GM19455 (cell line): ENCODE results near the gene ESR2.

Experiments
- ATAC-seq: cut with Tn5 transposase; IDR thresholded peaks from one replicate; pipeline ENCODE4 v1.9.1; 2021; ENCODE audit not compliant: unreplicated experiment

The ESR2 gene

DNA sequence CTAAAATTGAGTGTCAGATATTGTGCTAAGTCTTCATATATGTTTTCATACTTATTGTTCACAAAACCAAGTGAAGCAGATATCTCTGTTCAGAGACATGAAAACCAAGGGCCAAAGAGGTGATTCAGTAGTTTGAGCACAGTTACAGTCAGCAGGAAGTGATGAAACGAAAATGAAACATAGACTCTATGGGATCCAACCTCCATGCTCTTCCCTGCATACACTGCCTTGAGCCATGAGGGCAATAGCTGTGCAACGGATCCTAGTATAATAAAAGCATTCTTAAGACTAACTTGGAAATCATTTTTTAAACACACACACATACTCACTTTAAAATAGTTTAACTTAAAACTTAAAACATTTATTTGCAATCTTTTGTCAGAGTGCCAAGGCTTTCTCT is 27.9 kb downstream of the ESR2 start:
- ATAC-seq = no peak

DNA sequence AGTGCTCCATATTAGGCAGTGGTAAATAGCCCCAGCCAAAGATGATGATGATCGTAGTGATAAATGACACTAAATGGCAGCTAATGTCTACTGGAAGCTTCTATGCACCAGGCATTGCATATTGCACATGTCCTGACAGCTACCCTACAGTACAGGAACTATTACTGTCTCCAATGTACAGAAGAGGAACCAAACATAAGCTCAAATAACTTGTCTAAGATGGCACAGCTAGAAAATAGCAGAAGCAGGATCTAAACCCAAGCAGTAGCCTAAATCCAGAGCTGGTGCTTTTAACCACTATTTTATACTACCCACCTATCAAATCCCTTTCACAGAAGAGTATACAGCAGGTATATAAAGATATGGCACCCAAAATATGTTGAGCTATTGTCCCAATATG is 28.9 kb downstream of the ESR2 start:
- ATAC-seq = no peak

DNA sequence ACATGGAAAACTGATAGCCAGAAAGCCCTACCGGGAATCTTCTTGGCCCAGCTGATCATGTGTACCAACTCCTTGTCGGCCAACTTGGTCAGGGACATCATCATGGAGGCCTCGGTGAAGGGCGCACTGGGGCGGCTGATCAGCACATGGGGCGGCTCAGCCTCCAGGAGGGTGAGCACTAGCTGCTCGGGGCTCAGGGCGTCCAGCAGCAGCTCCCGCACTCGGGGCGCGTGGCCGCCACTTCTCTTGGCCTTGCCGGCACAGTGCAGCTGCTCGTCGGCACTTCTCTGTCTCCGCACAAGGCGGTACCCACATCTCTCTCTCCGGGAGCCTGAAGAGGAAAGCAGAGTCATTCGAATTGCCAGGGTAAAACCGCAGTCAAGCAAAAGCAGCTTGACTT is 33.8 kb downstream of the ESR2 start:
- ATAC-seq = no peak

DNA sequence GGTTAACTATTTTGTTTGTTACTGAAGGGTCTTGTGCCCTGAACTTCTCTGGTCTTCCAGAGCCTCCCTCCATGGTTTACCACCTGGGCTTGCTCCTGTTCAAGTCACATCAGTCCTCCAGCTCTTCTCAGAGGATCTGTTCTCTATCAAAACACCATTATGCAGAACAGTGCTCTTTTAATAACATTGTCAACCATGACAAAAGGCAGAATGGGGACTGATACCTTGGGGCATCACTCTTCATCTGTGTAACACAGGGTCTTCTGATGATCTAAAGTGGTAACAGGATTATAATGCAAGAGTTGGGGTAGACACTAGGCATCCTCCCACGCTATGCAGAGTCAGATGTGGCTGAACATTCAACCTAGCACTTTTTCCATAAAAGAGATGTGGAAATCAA is 38.4 kb downstream of the ESR2 start:
- no peak for ATAC-seq

DNA sequence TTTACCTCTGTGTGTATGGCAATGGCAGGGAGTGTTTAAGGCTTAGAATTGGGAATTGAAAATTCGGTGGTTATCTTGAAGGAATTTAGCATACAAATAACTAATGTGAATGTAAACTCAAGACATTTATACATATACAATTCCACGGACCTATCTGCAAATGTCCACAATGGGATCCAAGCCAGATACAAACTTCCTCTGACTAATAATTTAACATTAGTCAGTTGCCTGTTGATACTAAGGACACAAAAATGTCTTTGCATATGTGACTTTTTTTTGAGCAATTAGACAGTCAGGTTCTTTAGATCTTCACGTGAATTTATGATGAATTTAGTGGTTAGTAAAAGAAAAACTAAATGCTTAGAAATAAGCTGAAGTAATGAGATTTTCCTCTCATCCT is 40.5 kb downstream of the ESR2 start:
- ATAC-seq = no peak

DNA sequence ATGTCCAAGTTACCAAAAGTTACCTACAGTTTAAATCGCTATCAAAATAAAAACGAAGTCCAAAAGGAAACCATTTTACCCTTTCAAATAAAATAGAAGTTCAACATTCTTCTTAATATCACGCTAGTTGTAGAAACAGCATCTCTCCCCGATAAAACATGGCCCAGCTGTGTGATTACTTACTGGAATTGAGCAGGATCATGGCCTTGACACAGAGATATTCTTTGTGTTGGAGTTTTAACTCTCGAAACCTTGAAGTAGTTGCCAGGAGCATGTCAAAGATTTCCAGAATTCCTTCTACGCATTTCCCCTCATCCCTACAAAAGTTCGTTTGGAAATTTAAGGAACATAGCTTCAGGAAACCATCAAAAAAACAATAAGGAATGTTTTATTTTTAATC is 44.8 kb downstream of the ESR2 start:
- ATAC-seq = no peak

DNA sequence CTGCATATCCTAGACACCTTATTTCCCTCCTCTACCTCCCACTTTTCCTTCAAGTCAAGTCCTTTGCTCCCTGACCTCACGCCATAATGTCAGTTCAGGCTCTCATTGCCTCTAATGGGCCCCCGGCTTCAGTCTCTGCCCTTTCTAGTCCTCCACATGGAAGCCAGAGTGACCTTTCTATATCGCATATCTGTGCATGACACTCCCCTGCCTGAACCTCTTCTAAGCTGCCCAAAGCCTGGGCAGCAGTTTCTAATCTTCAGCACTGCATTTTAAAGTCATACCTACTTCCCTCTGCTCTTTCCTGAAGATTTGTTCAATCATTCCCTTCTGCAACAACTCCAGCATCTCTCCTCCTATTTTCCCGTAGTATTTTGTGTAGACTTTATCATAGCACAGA is 45.5 kb downstream of the ESR2 start:
- no peak for ATAC-seq

DNA sequence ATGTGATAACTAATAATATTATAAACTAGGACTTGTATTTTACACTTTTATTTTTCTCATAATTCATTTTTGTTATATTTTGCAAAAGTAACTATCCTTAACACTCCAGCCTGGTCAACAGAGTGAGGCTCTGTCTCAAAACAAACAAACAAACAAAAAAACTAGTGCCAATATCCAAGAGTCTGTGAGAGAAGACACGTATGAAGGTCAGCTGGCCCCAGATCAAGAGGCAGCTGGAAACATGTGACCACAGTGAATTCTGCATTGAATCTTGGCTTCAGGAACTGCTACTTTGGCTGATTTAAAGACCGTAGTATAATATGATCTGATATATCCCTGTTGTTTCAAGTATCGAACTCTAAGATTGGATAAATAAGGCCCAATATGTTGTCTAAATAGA is 47.0 kb downstream of the ESR2 start:
- no peak for ATAC-seq

DNA sequence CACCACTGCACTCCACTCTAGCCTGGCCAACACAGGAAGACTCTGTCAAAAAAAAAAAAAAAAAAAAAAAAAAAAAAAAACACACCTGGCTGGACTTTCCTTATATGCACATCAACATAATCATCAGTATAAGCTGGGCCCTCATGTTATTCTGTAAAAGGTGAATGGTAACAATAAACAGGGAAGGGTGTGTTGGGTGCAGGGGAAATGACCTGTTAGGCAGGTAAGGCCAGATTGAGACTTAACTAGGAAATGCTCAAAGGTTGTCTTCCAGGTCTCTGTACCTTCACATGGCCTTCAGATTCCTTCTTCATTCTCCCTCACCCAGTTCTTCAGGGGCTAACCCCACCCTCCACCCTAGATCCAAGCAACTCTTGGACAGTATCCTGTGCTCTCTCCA is 47.5 kb downstream of the ESR2 start:
- no peak for ATAC-seq

DNA sequence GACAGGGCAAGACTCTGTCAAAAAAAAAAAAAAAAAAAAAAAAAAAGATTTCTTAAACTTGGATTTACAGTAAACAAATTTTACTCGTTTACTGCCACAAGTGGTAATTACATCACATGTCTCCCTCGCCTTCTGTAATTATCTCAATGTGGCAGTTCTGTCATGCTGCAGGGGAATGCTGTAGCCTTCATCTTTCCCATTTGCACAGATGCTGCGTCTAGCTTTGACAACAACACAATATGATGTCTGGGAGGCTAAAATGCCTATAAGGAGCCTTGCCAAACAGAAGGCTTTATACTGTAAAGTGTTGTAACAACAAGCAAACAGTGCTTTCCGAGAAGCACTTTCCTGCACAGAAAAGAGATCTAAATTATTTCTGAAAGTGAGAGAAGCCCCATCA is 48.7 kb downstream of the ESR2 start:
- no peak for ATAC-seq

DNA sequence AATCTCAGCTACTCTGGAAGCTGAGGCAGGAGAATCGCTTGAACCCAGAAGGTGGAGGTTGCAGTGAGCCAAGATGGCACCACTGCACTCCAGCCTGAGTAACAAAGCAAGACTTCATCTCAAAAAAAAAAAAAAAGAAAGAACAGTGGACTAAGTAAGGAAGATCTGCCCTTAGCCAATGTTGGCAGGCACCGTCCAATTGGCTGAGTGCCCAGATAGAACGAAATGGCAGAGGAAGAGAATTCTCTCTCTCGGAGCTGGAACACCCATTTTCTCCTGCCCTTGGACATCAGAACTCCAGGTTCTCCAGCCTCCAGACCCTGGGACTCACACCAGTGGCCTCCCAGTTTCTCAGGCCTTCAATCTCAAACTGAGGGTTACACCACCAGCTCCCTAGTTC is 49.9 kb downstream of the ESR2 start:
- no peak for ATAC-seq

DNA sequence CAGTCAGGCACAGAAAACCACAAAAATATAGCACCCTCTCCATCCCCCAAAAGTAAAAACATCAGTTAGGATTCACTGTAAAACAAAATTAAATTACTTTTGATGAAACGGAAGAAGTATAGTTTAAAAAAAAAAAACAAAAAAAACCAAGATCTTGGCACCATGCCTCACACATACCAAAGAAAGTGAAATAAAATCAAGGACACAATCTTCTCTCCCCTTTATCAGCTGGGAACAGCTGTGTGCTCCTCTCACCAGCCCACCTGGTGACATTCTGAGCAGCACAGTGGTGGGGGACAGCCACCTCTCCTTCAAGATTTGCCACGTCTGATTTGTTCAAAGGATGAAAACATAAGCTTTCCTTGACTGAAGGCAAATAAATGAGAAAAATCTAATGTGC is 55.5 kb downstream of the ESR2 start:
- no peak for ATAC-seq

DNA sequence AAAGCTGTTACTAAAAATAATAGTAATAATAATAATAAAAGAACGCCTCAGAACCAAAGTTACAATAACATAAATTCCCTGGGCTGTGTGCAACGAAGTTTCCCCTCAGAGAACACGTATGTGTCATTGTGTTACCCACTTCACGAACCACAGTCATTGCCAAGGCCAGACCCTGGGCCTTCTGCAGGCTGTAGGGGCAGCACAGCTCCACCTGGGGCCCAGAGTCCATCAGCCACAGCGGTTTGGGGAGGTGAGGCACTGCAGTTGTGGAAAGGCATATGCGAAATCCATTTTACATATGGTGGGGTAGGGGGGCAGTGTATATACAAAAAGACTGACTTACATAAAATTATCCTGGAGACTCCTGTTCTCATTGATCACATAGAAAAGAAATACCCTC is 56.1 kb downstream of the ESR2 start:
- ATAC-seq = no peak

DNA sequence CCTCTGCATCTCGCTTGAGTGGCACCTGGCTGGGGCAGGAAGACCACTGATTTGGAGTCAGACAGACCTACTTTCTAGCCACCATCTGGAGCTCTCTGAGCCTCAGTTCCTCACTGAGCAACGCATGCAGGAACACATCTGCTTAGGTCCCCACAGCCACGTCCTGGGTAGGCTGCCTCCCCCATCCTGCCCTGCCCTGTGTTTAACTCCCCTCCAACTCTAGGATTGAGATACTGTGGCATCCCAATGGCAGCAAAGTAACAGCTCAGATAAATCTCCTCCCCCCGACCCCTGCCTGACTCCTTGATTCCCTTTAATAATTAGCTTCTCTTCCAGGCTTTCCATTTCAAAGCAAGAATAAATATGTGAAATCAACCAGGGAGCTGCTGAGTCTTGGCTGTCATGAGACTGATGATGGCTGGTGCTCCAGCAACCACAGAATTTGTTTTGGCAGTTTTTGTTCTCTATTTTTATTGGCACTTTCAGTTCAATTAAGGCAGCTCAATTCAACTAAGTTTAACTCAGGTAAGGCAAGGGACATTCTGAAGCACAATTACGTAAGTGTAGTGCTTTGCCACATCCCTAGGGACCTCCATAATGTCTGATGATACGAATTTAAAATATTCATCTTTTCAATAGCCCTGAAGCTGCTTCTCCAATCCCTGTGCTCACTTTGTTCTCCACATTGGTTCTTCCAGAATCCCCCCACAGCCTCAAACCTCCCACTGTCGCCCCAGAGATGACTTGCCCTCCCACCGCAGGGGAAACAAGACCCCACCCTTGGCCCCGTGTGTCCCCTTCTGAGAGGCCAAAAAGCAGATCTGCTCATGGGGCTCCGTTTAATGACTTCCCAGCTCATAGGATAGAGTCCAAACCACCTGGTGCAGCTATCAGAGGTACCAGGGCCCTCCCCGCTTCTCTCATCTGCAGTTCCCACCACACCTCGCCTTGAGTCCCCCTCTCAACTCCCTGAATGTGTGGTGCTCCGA is 58.2 kb downstream of the ESR2 start:
- peak; percentile 70 for ATAC-seq

DNA sequence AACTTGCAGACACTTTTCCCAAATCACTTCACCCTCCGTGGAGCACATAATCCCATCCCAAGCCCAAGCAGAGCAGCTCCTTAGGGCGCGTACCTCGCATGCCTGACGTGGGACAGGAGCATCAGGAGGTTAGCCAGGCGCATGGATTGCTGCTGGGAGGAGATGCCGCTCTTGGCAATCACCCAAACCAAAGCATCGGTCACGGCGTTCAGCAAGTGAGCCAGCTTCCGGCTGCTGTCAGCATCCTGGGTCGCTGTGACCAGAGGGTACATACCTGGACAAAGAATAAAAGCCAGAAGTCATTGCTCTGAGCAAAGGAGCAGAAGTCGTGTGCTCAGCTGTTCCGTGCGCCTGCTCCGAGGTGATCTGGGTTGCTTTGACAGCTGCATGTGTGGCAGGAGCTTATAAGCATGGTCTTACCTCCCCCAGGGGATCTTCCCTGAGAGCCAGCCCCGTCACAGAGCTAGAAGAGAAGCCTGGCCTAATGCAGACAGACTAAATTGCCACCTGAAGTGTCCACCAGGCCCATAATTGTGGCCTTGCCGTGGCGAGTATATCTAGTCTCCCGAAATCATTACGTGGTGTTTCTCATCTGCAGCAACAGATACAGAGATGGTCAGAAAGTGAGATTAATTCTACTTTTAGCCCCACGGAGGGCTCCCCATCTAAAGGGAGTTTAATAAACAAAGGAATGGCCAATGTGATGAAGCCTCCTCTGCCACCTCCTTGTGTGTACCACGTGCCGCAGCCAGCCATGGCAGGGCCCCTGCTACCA is 59.1 kb downstream of the ESR2 start:
- ATAC-seq = peak; percentile 8

DNA sequence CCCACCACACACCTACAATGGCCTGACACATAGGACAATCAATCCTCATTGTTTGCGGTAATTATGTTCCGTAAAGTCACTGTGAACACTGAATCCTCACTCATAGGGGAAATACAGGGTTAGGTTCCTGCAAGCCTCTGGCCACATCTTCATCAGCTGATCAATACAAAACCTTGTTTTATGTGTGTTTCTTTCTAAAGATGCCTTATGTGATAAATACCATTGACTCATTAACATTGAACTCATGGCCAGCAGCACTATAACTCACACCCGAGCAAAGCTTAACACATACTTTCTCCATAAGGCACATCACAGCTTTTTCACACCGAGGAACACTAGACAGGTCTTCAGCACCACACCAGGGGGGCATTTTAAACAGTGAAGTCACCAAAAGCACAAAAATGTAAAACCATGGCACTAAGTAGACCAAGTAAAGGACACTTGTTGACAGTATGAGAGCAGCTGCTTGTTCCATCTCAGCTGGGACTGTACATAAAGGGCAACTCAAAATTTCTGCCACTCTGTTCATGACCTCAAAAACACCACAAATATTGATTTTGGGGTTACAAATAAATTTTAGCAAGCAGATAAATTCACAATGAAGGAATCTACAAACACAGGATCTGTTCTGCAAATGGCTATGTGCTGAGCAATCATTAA is 60.5 kb downstream of the ESR2 start:
- no peak for ATAC-seq

DNA sequence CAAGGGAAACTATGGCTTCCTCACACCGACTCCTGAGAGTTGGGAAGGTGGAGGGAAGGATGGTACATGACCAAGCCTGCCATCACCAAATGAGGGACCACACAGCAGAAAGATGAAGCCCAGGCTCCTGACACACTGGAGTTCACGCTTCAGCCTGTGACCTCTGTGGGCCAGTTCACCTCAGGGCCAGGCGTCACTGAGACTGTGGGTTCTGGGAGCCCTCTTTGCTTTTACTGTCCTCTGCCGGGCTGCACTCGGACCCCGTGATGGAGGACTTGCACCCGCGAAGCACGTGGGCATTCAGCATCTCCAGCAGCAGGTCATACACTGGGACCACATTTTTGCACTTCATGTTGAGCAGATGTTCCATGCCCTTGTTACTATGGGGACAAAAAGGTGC is 61.2 kb downstream of the ESR2 start:
- ATAC-seq = no peak

DNA sequence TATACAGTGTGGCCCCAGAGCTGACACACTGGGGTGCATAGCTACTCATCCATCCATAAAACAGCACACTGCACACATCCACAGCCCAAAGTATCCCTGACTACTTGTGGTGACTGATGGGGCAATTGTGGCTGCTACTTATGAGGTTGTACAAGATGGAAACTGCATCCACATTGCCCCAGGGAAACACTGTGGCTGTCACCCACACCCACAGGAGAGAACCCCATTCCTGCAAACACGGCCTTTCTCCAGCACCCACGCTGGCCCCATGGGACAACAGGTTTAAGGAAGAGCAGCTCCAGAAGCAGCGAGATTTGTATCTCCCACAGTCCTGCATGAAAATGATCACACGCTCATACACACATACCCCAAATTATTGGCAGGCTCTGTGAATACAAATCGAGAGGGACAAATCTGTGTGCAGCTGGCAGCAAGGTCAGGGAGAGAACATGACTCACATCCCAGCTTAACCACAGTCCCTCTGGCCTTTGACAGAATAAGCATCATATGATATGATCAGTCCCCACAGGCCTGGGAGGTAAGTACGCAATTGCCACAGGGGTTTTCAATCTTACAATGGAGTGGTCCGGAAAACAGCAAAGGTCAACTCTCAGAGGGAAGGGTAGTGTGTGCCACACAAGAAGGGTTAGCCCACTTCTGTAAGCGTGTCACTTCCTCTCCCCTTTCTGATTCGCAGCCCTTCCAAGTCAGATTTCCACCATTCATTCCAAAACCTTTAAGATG is 61.9 kb downstream of the ESR2 start:
- ATAC-seq = no peak

DNA sequence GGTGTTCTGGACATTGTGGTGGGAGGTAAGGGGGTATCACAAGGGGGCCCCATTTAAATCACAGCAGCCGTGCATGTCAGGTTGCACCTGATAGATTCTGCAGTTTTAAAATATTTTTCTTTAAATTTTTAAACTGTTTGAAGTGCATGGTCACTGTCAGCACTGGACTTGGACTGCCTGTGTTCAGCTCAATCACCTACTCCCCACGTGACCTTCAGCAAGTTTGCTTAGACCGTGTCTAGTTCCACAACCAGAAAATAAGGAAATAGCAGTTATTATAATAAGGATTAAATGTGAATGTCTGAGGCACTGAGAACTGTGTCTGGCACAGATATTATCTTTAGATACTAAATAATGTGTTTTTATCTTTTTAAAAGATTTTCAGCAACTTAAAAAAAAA is 64.7 kb downstream of the ESR2 start:
- no peak for ATAC-seq

DNA sequence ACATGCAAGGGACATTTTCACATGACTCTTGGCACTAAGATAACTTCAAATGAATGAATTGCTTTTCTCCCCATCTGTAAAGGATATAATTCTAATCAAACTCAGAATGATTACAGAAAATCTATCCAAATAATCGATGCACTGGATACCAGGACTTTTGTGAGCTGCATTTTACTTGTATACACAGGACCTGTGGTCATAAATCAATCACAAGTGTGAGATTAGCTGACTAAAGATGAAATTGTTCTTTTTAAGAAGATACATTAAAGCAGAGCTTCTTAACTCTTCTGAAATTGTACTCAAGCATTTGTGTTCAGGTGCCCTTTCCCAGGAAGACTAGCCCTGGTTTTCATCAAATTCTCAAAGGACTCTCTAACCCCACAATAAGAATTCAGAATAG is 66.3 kb downstream of the ESR2 start:
- no peak for ATAC-seq

DNA sequence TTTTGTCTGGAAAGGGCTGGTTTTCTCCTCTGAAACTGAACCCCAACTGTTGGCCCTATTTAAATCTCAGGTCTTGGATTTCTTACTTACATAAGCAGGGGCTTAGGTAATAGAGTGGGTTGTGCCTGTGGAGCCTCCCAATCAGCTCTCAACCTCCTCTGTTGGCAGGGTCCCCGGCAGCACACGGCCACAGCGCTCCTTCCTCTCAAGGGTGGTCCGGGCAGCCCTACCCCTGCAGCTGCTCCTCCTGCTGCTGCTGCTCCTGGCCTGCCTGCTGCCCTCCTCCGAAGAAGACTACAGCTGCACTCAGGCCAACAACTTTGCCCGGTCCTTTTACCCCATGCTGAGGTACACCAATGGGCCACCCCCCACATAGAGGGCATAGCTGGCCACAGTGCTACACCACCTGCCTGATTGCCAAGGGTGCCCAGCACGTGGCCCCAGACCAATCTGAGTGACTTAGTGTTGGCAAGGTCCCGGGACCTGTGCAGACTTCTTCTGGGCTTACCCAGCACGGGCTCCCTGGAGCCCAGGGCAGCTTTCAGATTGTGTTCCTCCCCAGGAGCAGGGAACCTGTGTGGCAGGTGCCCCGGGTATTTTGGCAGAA is 68.9 kb downstream of the ESR2 start:
- no peak for ATAC-seq
